Stimulated activated naive B cell treated with anti-CD40 and anti-IgM and Interleukin-4, amounts not matched to agents 10 μg/mL and 1 μg/mL and 100 μg/mL, for 72 hours (primary cell): Measurements from ENCODE around the gene NR1I2.
A peak's percentile ranks its signal among the peaks of the same experiment; 100 is the strongest.

Experiments used
- ATAC-seq, 2 donors: fragments of 150-1000 bp; cut with Tn5 transposase; replicated peaks; 2 replicates each; pipeline ENCODE4 v1.10.0; 2021; ENCODE audit warnings: moderate library complexity in 1 of 2
- DNase-seq: peaks from one replicate; pipeline ENCODE4 v3.0.0; 2021
- H3K27ac Mint-ChIP-seq: one replicate; pipeline ENCODE4 v1.8.0; 2022; ENCODE audit warnings: mild to moderate bottlenecking, mixed read lengths
- H3K27me3 Mint-ChIP-seq, 2 donors: one replicate each; pipeline ENCODE4 v1.8.0; 2022; ENCODE audit warnings: mixed read lengths in 2 of 2
- H3K36me3 Mint-ChIP-seq, 2 donors: one replicate each; pipeline ENCODE4 v1.8.0; 2022; ENCODE audit warnings: mixed read lengths in 2 of 2, mild to moderate bottlenecking in 1 of 2
- H3K4me1 Mint-ChIP-seq, 2 donors: one replicate each; pipeline ENCODE4 v1.8.0; 2022; ENCODE audit warnings: mixed read lengths in 2 of 2, mild to moderate bottlenecking in 1 of 2
- H3K4me3 Mint-ChIP-seq, 2 donors: one replicate each; pipeline ENCODE4 v1.8.0; 2022; ENCODE audit warnings: mild to moderate bottlenecking in 2 of 2, mixed read lengths in 2 of 2, moderate library complexity in 1 of 2
- H3K9me3 Mint-ChIP-seq, 2 donors: one replicate each; pipeline ENCODE4 v1.8.0; 2022; ENCODE audit warnings: mixed read lengths in 2 of 2, mild to moderate bottlenecking in 1 of 2

NR1I2 gene

DNA sequence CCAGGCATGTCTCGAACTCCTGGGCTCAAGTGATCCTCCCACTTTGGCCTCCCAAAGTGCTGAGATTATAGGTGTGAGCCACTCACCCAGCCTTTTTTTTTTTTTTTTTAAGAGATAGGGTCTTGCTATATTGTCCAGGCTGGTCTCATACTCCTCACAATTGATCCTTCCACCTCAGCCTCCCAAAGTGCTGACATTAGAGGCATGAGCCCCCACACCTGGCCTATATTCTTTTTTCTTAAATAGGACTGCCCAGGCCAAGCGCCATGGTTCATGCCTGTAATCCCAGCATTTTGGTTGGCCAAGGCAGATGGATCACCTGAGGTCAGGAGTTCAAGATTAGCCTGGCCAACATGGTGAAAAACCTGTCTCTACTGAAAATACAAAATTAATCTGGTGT is 12.5 kb downstream of the NR1I2 start:
- H3K4me3 Mint-ChIP-seq: no peak overlapping the region
- peaks cover 0 to 1% of the 10 kb centered on the region in 2 donors for H3K4me1 Mint-ChIP-seq
- DNase-seq: no peak
- H3K36me3 Mint-ChIP-seq: peaks cover 0 to 3% of the 10 kb centered on the region in 2 donors
- no peak overlapping the region for H3K27ac Mint-ChIP-seq
- H3K27me3 Mint-ChIP-seq: peaks cover 14 to 15% of the 10 kb centered on the region in 2 donors
- ATAC-seq: no peak
- peaks cover 3 to 4% of the 10 kb centered on the region in 2 donors for H3K9me3 Mint-ChIP-seq

DNA sequence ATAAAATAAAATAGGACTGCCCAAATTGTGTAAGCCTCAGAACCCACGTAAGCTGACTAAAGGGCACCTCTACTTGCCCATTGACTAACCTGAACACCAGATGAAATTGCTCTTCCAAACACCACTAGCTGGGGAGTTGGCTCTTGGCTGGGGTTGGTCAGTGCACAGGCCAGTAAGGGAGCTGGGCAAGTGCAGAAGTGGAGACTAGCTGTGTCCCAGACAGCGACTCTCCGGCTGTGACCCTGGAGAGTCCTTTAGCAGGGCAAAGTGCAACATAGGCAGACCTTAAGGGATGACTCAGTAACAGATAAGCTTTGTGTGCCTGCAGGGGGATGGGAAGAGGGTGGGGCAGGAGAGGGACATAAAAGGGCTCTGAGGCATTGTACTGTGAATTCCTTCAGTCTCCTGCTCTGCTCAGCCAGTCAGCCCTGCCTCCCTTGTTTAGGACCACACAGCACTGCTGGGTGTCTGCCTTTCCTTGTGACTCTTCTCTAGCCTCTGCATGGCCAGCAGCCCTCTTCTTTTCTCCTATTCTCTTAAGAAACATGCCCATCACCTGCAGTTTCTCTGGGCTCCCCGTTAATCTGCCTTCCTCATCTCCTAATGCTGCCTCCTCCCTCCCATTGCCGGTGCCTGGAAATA is 13.2 kb downstream of the NR1I2 start:
- Mint-ChIP-seq H3K27ac (no peak overlapping the region), H3K4me1 (no peaks in the 10 kb centered on the region), H3K9me3 (peaks cover 0 to under 1% of the 10 kb centered on the region in 2 donors), H3K36me3 (peaks cover 0 to under 1% of the 10 kb centered on the region in 2 donors), H3K27me3 (peaks cover 15% of the 10 kb centered on the region in 2 donors), H3K4me3 (no peak overlapping the region)
- ATAC-seq (no peak), DNase-seq (no peak)

DNA sequence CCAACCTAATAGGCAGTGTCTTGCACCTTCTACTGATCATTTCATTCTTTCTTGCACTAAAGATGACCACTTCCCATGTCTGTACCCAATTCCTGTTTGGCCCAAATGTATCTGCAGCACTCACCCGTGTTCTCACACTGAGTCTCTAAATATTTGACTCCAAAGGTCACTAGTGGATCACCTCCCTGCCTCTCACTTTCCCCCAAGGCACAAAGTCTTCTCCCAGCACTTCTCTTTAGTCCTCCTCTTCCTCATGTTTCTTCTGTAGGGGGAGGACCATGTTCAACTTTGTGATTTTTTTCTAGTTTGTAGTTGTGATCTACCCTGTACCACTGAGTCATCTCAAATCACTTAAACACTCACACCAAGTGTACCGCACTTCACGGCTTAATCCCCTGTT is 13.9 kb downstream of the NR1I2 start:
- no peaks in the 10 kb centered on the region for H3K9me3 Mint-ChIP-seq
- H3K27me3 Mint-ChIP-seq: peaks cover 19 to 21% of the 10 kb centered on the region in 2 donors
- H3K27ac Mint-ChIP-seq: no peak overlapping the region
- DNase-seq: no peak
- H3K4me1 Mint-ChIP-seq: no peaks in the 10 kb centered on the region
- H3K36me3 Mint-ChIP-seq: no peaks in the 10 kb centered on the region
- H3K4me3 Mint-ChIP-seq: no peak overlapping the region
- ATAC-seq: no peak

DNA sequence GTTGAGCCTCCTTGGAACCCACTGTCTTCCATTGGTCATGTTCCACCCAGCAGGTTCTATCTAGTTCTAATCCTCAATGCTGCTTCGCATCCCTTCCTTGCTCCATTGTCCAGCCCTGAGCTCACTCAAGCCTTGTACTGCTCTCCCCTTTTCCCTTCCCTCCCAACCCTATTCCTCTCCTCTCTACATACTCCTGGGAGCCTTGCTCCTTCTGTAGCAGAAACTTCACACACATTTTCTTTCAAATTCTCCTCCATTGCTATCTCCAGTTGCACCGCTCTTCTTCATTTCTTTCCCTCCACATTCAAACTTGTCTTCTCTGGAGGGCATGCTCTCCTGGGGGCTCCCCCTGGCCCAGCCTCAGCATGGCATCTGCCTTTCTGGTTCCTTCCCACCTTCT is 14.5 kb downstream of the NR1I2 start:
- no peak for DNase-seq
- Mint-ChIP-seq H3K4me1 (no peaks in the 10 kb centered on the region), H3K27ac (no peak overlapping the region), H3K9me3 (no peaks in the 10 kb centered on the region), H3K4me3 (no peak overlapping the region), H3K27me3 (peaks cover 21 to 24% of the 10 kb centered on the region in 2 donors), H3K36me3 (no peaks in the 10 kb centered on the region)
- no peak for ATAC-seq

DNA sequence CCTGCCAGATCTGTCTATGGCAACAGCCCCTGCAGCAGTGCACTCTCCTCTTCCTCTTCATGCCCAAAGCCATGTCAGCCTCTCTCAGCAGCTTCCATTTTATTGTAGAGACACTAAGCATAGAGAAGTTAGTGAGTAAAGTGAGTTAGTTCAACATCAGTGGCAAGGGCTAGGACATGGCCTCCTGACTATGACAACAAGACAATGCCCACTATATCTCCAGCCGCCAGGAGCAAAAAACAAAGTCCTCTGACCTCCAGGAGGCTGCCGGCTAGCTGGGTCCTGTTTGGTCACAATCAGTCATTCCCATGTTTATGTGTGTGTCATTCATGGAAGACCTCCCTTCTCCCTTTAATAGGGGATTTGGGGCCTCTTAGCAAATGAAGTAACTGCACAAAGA is 14.9 kb downstream of the NR1I2 start:
- no peaks in the 10 kb centered on the region for H3K4me1 Mint-ChIP-seq
- no peak overlapping the region for H3K27ac Mint-ChIP-seq
- DNase-seq: no peak
- peaks cover 24 to 28% of the 10 kb centered on the region in 2 donors for H3K27me3 Mint-ChIP-seq
- no peak for ATAC-seq
- no peak overlapping the region for H3K4me3 Mint-ChIP-seq
- H3K9me3 Mint-ChIP-seq: no peaks in the 10 kb centered on the region
- no peaks in the 10 kb centered on the region for H3K36me3 Mint-ChIP-seq

DNA sequence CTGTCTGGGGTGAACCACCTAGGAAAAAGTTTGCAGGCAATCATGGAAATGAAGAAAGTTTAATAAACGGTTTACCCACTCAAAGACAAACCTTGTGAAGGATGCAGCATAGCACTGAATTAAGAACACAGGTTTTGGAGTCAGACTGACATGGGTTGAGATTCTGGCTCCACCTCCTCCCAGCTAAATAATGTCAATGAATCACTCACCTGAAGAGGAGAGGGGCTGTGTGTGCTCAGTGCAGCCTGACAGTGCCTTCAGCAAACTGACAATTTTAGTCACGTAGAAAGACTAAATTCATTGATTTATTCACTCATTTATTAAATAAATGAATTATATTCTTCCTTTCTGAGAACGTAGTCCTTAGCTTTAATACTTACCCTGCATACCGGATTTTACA is 18.9 kb downstream of the NR1I2 start:
- ATAC-seq (no peak), DNase-seq (no peak)
- H3K9me3 Mint-ChIP-seq: no peaks in the 10 kb centered on the region
- peaks cover 21 to 28% of the 10 kb centered on the region in 2 donors for H3K27me3 Mint-ChIP-seq
- H3K27ac Mint-ChIP-seq: no peak overlapping the region
- H3K36me3 Mint-ChIP-seq: no peaks in the 10 kb centered on the region
- H3K4me1 Mint-ChIP-seq: no peaks in the 10 kb centered on the region
- no peak overlapping the region for H3K4me3 Mint-ChIP-seq

DNA sequence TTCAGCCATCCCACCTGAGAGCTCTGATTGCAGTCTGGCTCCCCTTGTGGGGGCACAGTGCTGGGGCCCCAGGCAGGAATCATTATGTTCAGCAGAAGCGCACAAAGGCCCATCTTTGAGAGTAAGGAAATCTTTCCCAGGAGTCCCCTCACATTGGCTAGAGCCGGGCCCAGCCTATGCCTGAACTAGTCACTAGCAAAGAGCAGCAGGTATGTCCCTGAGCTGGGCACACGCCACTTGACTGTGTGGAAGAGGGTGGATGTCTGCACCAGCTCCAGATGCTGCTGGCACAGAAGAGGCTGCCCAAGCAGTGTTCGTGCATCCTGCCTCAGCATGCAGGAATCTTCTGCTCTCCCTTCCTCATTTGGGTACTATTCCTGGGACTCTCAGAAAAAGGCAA is 26.3 kb downstream of the NR1I2 start:
- H3K27ac Mint-ChIP-seq: no peak overlapping the region

DNA sequence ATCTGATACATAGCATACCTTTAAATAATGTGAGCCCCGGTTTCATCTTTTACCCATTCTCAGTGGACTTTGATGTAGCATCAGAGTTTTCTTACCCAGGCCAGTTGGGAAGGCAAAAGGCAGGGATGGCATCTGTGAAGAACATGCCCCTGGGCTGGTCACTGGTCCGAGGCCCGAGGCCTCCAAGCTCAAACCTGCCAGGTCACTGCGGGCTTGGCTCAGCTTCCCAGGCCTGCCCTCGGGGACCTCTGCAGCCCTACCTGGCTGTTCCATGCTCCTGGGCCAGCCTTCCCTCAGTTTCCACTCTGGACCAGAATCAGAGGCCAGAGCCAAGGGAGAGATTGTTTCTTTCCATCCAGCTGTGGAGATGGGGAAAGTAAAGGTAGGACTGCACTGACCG is 26.9 kb downstream of the NR1I2 start:
- H3K27ac Mint-ChIP-seq: peak overlapping the region; percentile 27
- H3K4me3 Mint-ChIP-seq: peak overlapping the region; percentile 85 to 87
- H3K27me3 Mint-ChIP-seq: no peaks in the 10 kb centered on the region

More for the DNA sequence above, 26.3 kb downstream of the NR1I2 start:
- H3K4me3 Mint-ChIP-seq: no peak overlapping the region
- H3K36me3 Mint-ChIP-seq: no peaks in the 10 kb centered on the region
- no peaks in the 10 kb centered on the region for H3K9me3 Mint-ChIP-seq
- no peaks in the 10 kb centered on the region for H3K27me3 Mint-ChIP-seq
- H3K4me1 Mint-ChIP-seq: peaks cover 9 to 11% of the 10 kb centered on the region in 2 donors
- ATAC-seq (no peak), DNase-seq (no peak)

DNA sequence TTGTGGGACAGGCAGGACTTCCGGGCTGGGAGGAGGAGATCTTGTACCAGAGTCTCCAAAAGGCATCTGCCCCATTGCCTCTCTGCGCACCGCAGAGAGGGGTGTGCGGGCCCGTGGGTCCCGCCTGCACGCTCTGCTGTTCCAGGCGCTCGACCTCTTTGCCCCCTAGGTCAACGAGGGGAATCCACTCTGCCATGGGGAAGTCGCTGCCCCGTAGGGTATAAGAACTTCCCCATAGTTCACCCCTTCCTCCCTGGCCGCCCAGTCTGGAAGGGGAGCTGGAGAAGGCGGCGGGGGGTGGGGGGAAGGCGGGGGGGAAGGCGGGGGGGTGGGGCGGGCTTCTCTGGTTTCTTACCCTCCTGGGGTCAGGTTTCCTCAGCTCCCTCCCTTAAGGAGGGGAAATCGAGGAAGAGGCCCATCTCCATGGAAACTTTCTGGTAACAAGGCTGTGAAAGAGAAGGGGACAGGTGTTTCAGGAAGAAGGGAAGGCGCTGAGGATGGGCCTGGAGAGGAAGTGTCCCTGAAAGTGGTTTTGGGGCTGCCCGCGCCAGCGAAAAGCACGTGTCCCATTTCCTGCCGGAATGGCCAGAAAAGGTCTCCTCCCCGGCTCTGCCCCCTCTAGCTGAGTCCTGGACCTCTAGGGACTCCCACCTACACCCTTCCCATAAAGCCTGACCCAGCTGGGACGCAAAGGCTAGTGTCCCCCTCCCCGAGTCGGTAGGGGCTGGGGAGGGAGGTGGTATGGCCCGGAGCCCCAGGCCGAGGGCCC is 27.5 kb downstream of the NR1I2 start:
- H3K27ac Mint-ChIP-seq: peak overlapping the region; percentile 76
- H3K36me3 Mint-ChIP-seq: no peaks in the 10 kb centered on the region
- H3K9me3 Mint-ChIP-seq: no peaks in the 10 kb centered on the region
- H3K4me3 Mint-ChIP-seq: peak overlapping the region; percentile 85 to 87
- DNase-seq (peak; percentile 15), ATAC-seq (peak; percentile 33 to 45)
- peaks cover 9 to 11% of the 10 kb centered on the region in 2 donors for H3K4me1 Mint-ChIP-seq
- peaks cover 3 to 4% of the 10 kb centered on the region in 2 donors for H3K27me3 Mint-ChIP-seq

More for the DNA sequence above, 26.9 kb downstream of the NR1I2 start:
- Mint-ChIP-seq H3K4me1 (peaks cover 9 to 11% of the 10 kb centered on the region in 2 donors), H3K36me3 (no peaks in the 10 kb centered on the region), H3K9me3 (no peaks in the 10 kb centered on the region)
- DNase-seq (no peak), ATAC-seq (no peak)

DNA sequence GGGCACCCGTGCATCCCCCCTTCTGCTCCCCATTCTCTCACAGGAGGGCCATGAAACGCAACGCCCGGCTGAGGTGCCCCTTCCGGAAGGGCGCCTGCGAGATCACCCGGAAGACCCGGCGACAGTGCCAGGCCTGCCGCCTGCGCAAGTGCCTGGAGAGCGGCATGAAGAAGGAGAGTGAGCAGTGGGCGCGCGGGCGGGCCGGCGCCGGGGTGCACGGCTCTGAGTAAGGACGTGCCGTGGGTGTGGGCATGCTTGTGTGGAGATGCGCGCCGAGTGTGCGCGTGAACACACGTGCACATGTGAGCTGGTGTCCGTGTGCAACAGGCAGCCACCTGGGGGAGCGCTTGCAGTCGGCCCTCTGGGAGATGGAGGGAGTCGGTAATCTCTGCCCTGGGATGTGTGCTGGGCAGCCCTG is 28.1 kb downstream of the NR1I2 start:
- H3K9me3 Mint-ChIP-seq: no peaks in the 10 kb centered on the region
- peaks cover 6% of the 10 kb centered on the region in 2 donors for H3K27me3 Mint-ChIP-seq
- H3K27ac Mint-ChIP-seq: peak overlapping the region; percentile 76
- DNase-seq (peak; percentile 45), ATAC-seq (peak; percentile 88 to 92)
- H3K4me1 Mint-ChIP-seq: peaks cover 9 to 11% of the 10 kb centered on the region in 2 donors
- peak overlapping the region; percentile 85 to 87 for H3K4me3 Mint-ChIP-seq
- H3K36me3 Mint-ChIP-seq: no peaks in the 10 kb centered on the region

DNA sequence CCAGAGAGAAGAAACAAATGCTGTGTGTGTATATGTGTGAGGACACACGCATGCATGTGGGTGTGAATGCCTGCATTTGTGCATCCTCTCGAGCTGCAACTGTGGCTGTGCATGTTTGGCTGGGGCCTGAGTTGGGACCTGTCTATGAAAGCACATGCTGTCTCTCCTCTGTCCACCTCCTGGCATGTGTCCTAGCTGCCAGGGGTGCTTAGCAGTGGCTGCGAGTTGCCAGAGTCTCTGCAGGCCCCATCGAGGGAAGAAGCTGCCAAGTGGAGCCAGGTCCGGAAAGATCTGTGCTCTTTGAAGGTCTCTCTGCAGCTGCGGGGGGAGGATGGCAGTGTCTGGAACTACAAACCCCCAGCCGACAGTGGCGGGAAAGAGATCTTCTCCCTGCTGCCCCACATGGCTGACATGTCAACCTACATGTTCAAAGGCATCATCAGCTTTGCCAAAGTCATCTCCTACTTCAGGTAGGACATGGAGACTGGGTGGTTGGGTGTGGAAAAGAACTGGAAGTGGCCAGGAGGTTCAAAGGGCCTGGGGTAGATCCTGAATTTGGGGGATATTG is 30.7 kb downstream of the NR1I2 start:
- Mint-ChIP-seq H3K4me3 (no peak overlapping the region), H3K9me3 (no peaks in the 10 kb centered on the region), H3K36me3 (no peaks in the 10 kb centered on the region), H3K27me3 (peaks cover 6 to 10% of the 10 kb centered on the region in 2 donors), H3K27ac (no peak overlapping the region), H3K4me1 (peaks cover 9 to 11% of the 10 kb centered on the region in 2 donors)
- no peak for ATAC-seq
- DNase-seq: no peak

DNA sequence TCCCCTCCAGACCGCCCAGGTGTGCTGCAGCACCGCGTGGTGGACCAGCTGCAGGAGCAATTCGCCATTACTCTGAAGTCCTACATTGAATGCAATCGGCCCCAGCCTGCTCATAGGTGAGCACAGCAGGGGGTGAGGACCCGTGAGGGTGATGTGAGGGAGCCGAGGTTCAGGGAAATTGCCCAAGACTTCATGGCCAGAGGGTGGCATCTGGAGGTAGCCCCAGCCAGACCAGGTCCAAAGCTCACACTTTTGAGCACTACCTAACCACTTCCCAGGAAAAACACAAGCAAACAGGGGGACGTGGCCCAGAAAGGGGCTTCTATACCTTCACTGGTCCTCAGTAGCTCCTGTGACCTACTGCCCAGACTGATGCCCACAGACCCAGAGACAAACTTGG is 33.8 kb downstream of the NR1I2 start:
- Mint-ChIP-seq H3K36me3 (no peaks in the 10 kb centered on the region), H3K4me3 (no peak overlapping the region), H3K27ac (no peak overlapping the region), H3K27me3 (peaks cover 6 to 10% of the 10 kb centered on the region in 2 donors), H3K4me1 (peaks cover under 1 to 1% of the 10 kb centered on the region in 2 donors), H3K9me3 (no peaks in the 10 kb centered on the region)
- no peak for DNase-seq
- no peak for ATAC-seq

DNA sequence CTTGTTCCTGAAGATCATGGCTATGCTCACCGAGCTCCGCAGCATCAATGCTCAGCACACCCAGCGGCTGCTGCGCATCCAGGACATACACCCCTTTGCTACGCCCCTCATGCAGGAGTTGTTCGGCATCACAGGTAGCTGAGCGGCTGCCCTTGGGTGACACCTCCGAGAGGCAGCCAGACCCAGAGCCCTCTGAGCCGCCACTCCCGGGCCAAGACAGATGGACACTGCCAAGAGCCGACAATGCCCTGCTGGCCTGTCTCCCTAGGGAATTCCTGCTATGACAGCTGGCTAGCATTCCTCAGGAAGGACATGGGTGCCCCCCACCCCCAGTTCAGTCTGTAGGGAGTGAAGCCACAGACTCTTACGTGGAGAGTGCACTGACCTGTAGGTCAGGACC is 35.2 kb downstream of the NR1I2 start:
- Mint-ChIP-seq H3K4me3 (no peak overlapping the region), H3K27ac (no peak overlapping the region), H3K36me3 (no peaks in the 10 kb centered on the region), H3K27me3 (peaks cover 6 to 10% of the 10 kb centered on the region in 2 donors), H3K4me1 (no peaks in the 10 kb centered on the region), H3K9me3 (no peaks in the 10 kb centered on the region)
- ATAC-seq (no peak), DNase-seq (no peak)

DNA sequence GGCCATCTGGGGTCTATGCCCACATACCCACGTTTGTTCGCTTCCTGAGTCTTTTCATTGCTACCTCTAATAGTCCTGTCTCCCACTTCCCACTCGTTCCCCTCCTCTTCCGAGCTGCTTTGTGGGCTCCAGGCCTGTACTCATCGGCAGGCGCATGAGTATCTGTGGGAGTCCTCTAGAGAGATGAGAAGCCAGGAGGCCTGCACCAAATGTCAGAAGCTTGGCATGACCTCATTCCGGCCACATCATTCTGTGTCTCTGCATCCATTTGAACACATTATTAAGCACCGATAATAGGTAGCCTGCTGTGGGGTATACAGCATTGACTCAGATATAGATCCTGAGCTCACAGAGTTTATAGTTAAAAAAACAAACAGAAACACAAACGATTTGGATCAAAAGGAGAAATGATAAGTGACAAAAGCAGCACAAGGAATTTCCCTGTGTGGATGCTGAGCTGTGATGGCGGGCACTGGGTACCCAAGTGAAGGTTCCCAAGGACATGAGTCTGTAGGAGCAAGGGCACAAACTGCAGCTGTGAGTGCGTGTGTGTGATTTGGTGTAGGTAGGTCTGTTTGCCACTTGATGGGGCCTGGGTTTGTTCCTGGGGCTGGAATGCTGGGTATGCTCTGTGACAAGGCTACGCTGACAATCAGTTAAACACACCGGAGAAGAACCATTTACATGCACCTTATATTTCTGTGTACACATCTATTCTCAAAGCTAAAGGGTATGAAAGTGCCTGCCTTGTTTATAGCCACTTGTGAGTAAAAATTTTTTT is 35.9 kb downstream of the NR1I2 start:
- no peaks in the 10 kb centered on the region for H3K36me3 Mint-ChIP-seq
- ATAC-seq: no peak

More for the DNA sequence above, 35.9 kb downstream of the NR1I2 start:
- Mint-ChIP-seq H3K4me1 (no peaks in the 10 kb centered on the region), H3K27me3 (peaks cover 6 to 10% of the 10 kb centered on the region in 2 donors), H3K4me3 (no peak overlapping the region), H3K9me3 (no peaks in the 10 kb centered on the region), H3K27ac (no peak overlapping the region)
- DNase-seq: no peak
